ENCODE results near the gene RPL23.

GRCh38 chr17:38815576-38816193 lies 37.8 kb downstream of the RPL23 start:
- TF ChIP-seq CTCF (IDR thresholded peaks at IDR 0.05 in 2 of 3, conservative IDR thresholded peaks at IDR 0.05 in 1 of 3; ENCODE audit: borderline replicate concordance in 1 of 3, insufficient read depth in 1 of 3, low read depth in 2 of 3, low read length in 2 of 3): peak in 2 of 3 experiments; percentile 28 to 36; a peak in 2 of 6 replicates
- no peak for TF ChIP-seq CEBPB (IDR thresholded peaks at IDR 0.05; ENCODE audit: low read depth)
- no peak for TF ChIP-seq MAX (IDR thresholded peaks at IDR 0.05)
- no peak for TF ChIP-seq REST (IDR thresholded peaks at IDR 0.05; ENCODE audit: low read depth)
- 0 out of 2 replicates have a peak, but pooled peaks have one; percentile 5 for TF ChIP-seq RAD21 (IDR thresholded peaks at IDR 0.05; ENCODE audit: low read depth)
- TF ChIP-seq POLR2A (IDR thresholded peaks at IDR 0.05; ENCODE audit: borderline replicate concordance, extremely low read depth, insufficient read depth, insufficient read length): no peak
